B cell (primary cell): ENCODE measurements around the gene POLR3B. TPM values are rescaled to one million over a fixed set of nuclear protein-coding genes. Genes with fewer than 3 reads are reported as not detected.

Experiments
- ATAC-seq: fragments of 200-7000 bp; cut with Tn5 transposase; one replicate; pipeline ENCODE4 v1.10.0; 2021; ENCODE audit warnings: low read depth, mild to moderate bottlenecking, moderate number of reproducible peaks, moderate library complexity
- CTCF ChIA-PET: fragments of 350-600 bp; sonication (Branson Sonifier 250); formaldehyde crosslinking; loops from one replicate; lab custom pipeline; 2021; ENCODE audit warnings: antibody characterized with exemption, inconsistent platforms; lab: Charles Lee
- POLR2A ChIA-PET: fragments of 350-600 bp; sonication (Branson Sonifier 250); formaldehyde crosslinking; loops from one replicate; lab custom pipeline; 2021; ENCODE audit warnings: antibody characterized with exemption; lab: Charles Lee
- DNase-seq: peaks from one replicate; pipeline ENCODE4 v3.0.0; 2013
- H2AFZ ChIP-seq: 2 replicates; pipeline ENCODE4 v1.6.1; 2012; ENCODE audit warnings: mild to moderate bottlenecking, low read depth, low read length; ENCODE audit not compliant: insufficient read depth, poor library complexity, severe bottlenecking
- H3K27ac ChIP-seq, 2 donors: 1 replicate in 1 of 2; 2 replicates in 1 of 2; pipeline ENCODE4 v1.5.1; 2012 to 2013; ENCODE audit warnings: low read length in 2 of 2, mild to moderate bottlenecking in 2 of 2, moderate library complexity in 1 of 2
- H3K27me3 ChIP-seq, 4 experiments: fragments of 200-600 bp in 1 of 4; sonication (generic) in 1 of 4; replicated peaks in 1 of 4; 1 replicate in 2 of 4; 2 replicates in 2 of 4; pipeline versions ENCODE4 v1.6.1 to v1.7.0; 2013 to 2016; ENCODE audit warnings: low read length in 3 of 4, mild to moderate bottlenecking in 2 of 4, mixed read lengths in 1 of 4, moderate library complexity in 1 of 4; ENCODE audit not compliant: insufficient read depth in 4 of 4, control insufficient read depth in 3 of 4; ENCODE audit errors: control extremely low read depth in 1 of 4
- H3K36me3 ChIP-seq, 2 experiments: replicated peaks in 1 of 2; 1 replicate in 1 of 2; 2 replicates in 1 of 2; pipeline versions ENCODE4 v1.6.1 to v1.7.1; 2013; ENCODE audit warnings: low read length in 1 of 2; ENCODE audit not compliant: insufficient read depth in 2 of 2, control insufficient read depth in 1 of 2; ENCODE audit errors: control extremely low read depth in 1 of 2, extremely low read depth in 1 of 2
- H3K4me1 ChIP-seq, 2 donors: fragments of 200-600 bp in 1 of 2; sonication (generic) in 1 of 2; 1 replicate in 1 of 2; 2 replicates in 1 of 2; pipeline versions ENCODE4 v1.5.1 to v1.6.1; 2013 to 2017; ENCODE audit warnings: low read length in 2 of 2; ENCODE audit not compliant: control insufficient read depth in 2 of 2, insufficient read depth in 2 of 2
- H3K4me2 ChIP-seq: replicated peaks from 2 replicates; pipeline ENCODE3; 2012; ENCODE audit warnings: mild to moderate bottlenecking, low read depth, low read length; ENCODE audit not compliant: poor library complexity, severe bottlenecking
- H3K4me3 ChIP-seq, 5 experiments: fragments of 200-600 bp in 1 of 5; sonication (generic) in 1 of 5; 1 replicate in 3 of 5; 2 replicates in 2 of 5; pipeline versions ENCODE4 v1.5.1 to v1.7.0; 2011 to 2016; ENCODE audit warnings: low read length in 4 of 5, mild to moderate bottlenecking in 4 of 5, low read depth in 2 of 5, control low read depth in 1 of 5, moderate library complexity in 1 of 5; ENCODE audit not compliant: insufficient read depth in 1 of 5; ENCODE audit errors: control extremely low read depth in 1 of 5, extremely low read depth in 1 of 5
- H3K79me2 ChIP-seq: fragments of 200-600 bp; sonication (generic); one replicate; pipeline ENCODE4 v1.6.0; 2016; ENCODE audit warnings: low read length; ENCODE audit not compliant: control insufficient read depth, insufficient read depth
- H3K9ac ChIP-seq: fragments of 200-600 bp; sonication (generic); 2 replicates; pipeline ENCODE4 v1.6.1; 2017; ENCODE audit warnings: mild to moderate bottlenecking, low read length, moderate library complexity
- H3K9me3 ChIP-seq, 3 donors: one replicate each; pipeline versions ENCODE4 v1.6.1 to v1.7.1; 2013; ENCODE audit warnings: low read length in 2 of 3; ENCODE audit not compliant: control insufficient read depth in 2 of 3, insufficient read depth in 1 of 3; ENCODE audit errors: control extremely low read depth in 1 of 3
- H4K20me1 ChIP-seq: 2 replicates; pipeline ENCODE4 v1.6.0; 2012; ENCODE audit warnings: mild to moderate bottlenecking, low read length; ENCODE audit not compliant: insufficient read depth, control insufficient read depth, poor library complexity, severe bottlenecking
- H3K27ac Mint-ChIP-seq: one replicate; pipeline ENCODE4 v1.8.0; 2021; ENCODE audit warnings: mixed read lengths
- H3K27me3 Mint-ChIP-seq: one replicate; pipeline ENCODE4 v1.8.0; 2021; ENCODE audit warnings: mixed read lengths
- H3K4me1 Mint-ChIP-seq: one replicate; pipeline ENCODE4 v1.8.0; 2021; ENCODE audit warnings: mixed read lengths
- H3K4me3 Mint-ChIP-seq: one replicate; pipeline ENCODE4 v1.8.0; 2021; ENCODE audit warnings: mixed read lengths
- H3K9me3 Mint-ChIP-seq: one replicate; pipeline ENCODE4 v1.8.0; 2022; ENCODE audit warnings: mixed read lengths; ENCODE audit not compliant: insufficient read depth
- CTCF ChIP-seq: fragments of 200-600 bp; IDR thresholded peaks from one replicate; pipeline ENCODE4 v1.8.0; 2022; ENCODE audit warnings: antibody characterized with exemption, mild to moderate bottlenecking
- EZH2 ChIP-seq: IDR thresholded peaks from 2 replicates; pipeline ENCODE4 v1.6.1; 2012; ENCODE audit warnings: borderline replicate concordance, low read depth, mild to moderate bottlenecking, moderate library complexity, low read length; ENCODE audit not compliant: insufficient read depth, poor library complexity, severe bottlenecking
- WGBS: methylation state at CpG from one replicate; pipeline ENCODE4 v1.1.5; 2013; ENCODE audit warnings: missing lambda C conversion rate; ENCODE audit not compliant: insufficient coverage; 5-methylcytosine and 5-hydroxymethylcytosine counted together
- intact Hi-C: fragments of 100-400 bp; cut with micrococcal nuclease; formaldehyde crosslinking; loops from one replicate; pipeline ENCODE4 v1.10.0; 2022
- polyA plus RNA-seq: library from polyadenylated mRNA; depleted of rRNA; stranded (reverse); fragments of >200 nt; gene quantifications from 2 replicates; pipeline ENCODE4 v1.2.3, GENCODE V29; 2012
- total RNA-seq, 2 donors: library from RNA; stranded (reverse); fragments of 120-200 nt in 1 of 2; gene quantifications; 1 replicate in 1 of 2; 2 replicates in 1 of 2; pipeline versions ENCODE4 v1.2.3 to v1.2.4, GENCODE V29; 2013 to 2022

The POLR3B gene
- total and polyA plus RNA-seq, 2 donors (not counting 1 experiment from before 2014, with no cell fraction given), result 1.3 to 9.7 TPM

GRCh38 chr12:106386813-106387535 lies 29.4 kb downstream of the POLR3B start:
- H3K4me3 Mint-ChIP-seq, result no peak overlapping the region
- Histone ChIP-seq H3K27me3 (peaks cover 0 to 3% (median 0%) of the 10 kb centered on the region in 4 experiments), H3K4me2 (no peak overlapping the region), H3K79me2 (no peaks in the 10 kb centered on the region), H3K27ac (no peak overlapping the region), H3K4me3 (no peak overlapping the region), H3K9me3 (peaks cover 0 to 3% (median 0%) of the 10 kb centered on the region in 3 donors), H4K20me1 (no peaks in the 10 kb centered on the region), H2AFZ (no peak overlapping the region), H3K36me3 (peaks cover 0 to 5% of the 10 kb centered on the region in 2 experiments), H3K4me1 (no peaks in the 10 kb centered on the region), H3K9ac (no peak overlapping the region)
- ATAC-seq, result no peak
- peaks cover 4% of the 10 kb centered on the region for H3K9me3 Mint-ChIP-seq
- CTCF ChIA-PET, result interaction anchor here (0.6 to 7.4 kb wide), 9 partner anchors 9 to 718 kb away, joined by 3 to 56 read pairs (median 4); no protein-coding TSS in a partner anchor
- POLR2A ChIA-PET, result no interaction called here
- no peak for TF ChIP-seq EZH2
- no peak for TF ChIP-seq CTCF
- peaks cover 4% of the 10 kb centered on the region for H3K27me3 Mint-ChIP-seq
- intact Hi-C loops, result loop anchor here (1.0 kb wide), 2 partner anchors 454 to 533 kb away; no protein-coding TSS in a partner anchor
- DNase-seq, result no peak
- H3K4me1 Mint-ChIP-seq, result no peaks in the 10 kb centered on the region
- 100% methylated on average over 2 of the region's 5 CpGs for WGBS
- H3K27ac Mint-ChIP-seq, result no peak overlapping the region

GRCh38 chr12:106387848-106388377 lies 30.4 kb downstream of the POLR3B start:
- Histone ChIP-seq H2AFZ (no peak overlapping the region), H3K27ac (no peak overlapping the region), H3K36me3 (peaks cover 0 to 1% of the 10 kb centered on the region in 2 experiments), H3K9ac (no peak overlapping the region), H3K4me3 (no peak overlapping the region), H4K20me1 (no peaks in the 10 kb centered on the region), H3K27me3 (peaks cover 0 to 3% (median 0%) of the 10 kb centered on the region in 4 experiments), H3K4me1 (no peaks in the 10 kb centered on the region), H3K4me2 (no peak overlapping the region), H3K79me2 (no peaks in the 10 kb centered on the region), H3K9me3 (no peaks in the 10 kb centered on the region)
- no peak for DNase-seq
- no peak overlapping the region for H3K27ac Mint-ChIP-seq
- H3K4me1 Mint-ChIP-seq, result no peaks in the 10 kb centered on the region
- WGBS, result no CpG with 5 or more reads among the region's 1 CpG
- POLR2A ChIA-PET, result no interaction called here
- peaks cover 4% of the 10 kb centered on the region for H3K27me3 Mint-ChIP-seq
- TF ChIP-seq EZH2 (no peak), CTCF (no peak)
- no peak overlapping the region for H3K4me3 Mint-ChIP-seq
- no peaks in the 10 kb centered on the region for H3K9me3 Mint-ChIP-seq
- CTCF ChIA-PET, result interaction anchor here (0.9 to 7.4 kb wide), 7 partner anchors 10 to 717 kb away, joined by 3 to 56 read pairs (median 11); no protein-coding TSS in a partner anchor
- no peak for ATAC-seq
- intact Hi-C loops, result no loop called here
